Measurements from ENCODE around the gene APCDD1.
"Not testable (repeated sequence)": the region's sequence is repeated elsewhere in the genome, so short reads cannot be mapped to it uniquely, and the experiment has no call there.

APCDD1 gene

DNA sequence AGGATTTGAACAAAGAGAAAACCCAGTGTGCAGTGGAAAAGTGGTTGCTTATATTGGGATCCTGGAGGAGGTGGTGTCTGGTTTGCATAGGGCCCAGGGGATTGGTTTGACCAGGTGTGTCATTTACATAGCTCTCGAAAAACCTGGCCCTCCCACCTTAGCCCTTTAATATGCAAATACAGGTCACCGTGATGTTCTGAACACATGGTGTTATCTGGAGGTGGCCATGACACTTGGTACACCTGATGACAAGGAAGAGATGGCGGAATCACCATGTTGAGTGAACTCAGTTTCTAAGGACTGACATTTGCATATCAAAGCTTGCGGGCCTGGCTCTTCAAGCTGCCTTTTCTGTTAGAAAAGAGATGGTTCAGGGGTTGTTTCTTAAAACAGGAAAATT, 69.1 kb downstream of the APCDD1 start:
- H3K36me3 Mint-ChIP-seq (ENCODE audit: low read depth) = peaks cover 11% of the 10 kb centered on the region
- peaks cover 2% of the 10 kb centered on the region for H3K27me3 Mint-ChIP-seq
- intact Hi-C loops (cut with micrococcal nuclease) = loop anchor here (10.0 kb wide), 2 partner anchors 809 to 909 kb away; partner anchors contain the start of gene PPP4R1
- no peaks in the 10 kb centered on the region for H3K9me3 Mint-ChIP-seq
- no peak overlapping the region for H3K4me3 Mint-ChIP-seq
- peaks cover 40% of the 10 kb centered on the region for H3K4me1 Mint-ChIP-seq (ENCODE audit: low read depth)
- no peak overlapping the region for H3K27ac Mint-ChIP-seq

DNA sequence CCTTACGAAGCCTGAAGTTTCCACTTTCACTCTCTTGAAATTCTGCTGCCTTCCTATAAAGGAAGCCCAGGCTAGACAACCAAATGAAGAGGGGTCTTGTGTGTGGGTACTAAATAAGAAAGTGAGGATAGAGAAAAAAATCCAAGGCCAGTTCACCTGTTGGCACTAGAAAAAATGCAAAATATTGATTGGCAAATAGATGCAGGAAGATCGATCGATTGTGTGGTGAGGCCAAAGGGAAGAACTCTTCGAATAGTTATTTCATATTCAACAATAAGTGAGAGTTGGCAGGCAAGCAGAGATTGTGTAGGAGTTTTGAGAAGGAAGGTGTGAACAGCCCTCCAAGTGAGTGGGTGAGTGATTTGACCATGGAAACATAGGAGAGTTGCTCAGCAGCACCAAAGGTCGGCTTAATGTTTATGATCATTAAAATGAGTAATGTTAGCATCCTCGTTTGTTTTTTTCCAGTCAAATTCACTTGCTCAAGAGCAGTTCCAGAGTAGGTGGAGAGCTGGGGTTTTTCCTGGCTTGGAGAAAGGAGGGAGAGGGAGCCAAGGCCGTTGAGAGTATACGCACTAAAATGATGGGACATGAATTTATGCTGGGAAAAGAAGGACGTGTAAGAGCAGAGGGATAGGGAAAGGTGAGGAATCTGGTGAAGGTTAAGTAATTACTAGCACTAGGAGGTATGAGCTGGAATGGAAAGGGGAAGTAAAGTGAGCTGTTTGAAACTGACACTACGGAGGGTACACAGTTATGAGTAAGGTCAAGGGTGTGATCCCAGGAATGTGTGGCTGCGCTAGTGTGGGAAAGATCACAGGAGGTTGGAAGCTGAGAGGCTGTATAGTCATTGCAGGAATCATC, 70.3 kb downstream of the APCDD1 start:
- H3K9me3 Mint-ChIP-seq = no peaks in the 10 kb centered on the region
- peaks cover 2% of the 10 kb centered on the region for H3K27me3 Mint-ChIP-seq
- H3K4me1 Mint-ChIP-seq (ENCODE audit: low read depth) = peaks cover 37% of the 10 kb centered on the region
- H3K4me3 Mint-ChIP-seq = peak overlapping the region; percentile 95
- H3K27ac Mint-ChIP-seq = peak overlapping the region; percentile 94
- intact Hi-C loops (cut with micrococcal nuclease) = loop anchor here (5.0 to 10.0 kb wide), 3 partner anchors 612 to 910 kb away; partner anchors contain the start of genes PPP4R1 and VAPA
- peaks cover 11% of the 10 kb centered on the region for H3K36me3 Mint-ChIP-seq (ENCODE audit: low read depth)

DNA sequence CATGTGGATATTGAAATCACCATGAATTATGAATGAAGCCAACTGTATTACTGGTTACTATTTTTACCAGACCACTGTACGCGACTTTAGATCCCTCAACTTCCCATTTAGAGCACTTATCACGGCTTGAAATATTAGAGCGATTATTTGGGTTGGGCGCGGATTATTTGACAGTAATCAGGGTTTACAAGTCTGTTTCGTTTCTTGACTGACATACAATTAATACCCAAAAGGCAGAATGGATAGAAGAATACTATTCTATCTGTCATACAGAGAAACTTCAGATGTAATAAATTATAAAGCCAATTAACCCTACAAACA, 70.9 kb downstream of the APCDD1 start:
- Mint-ChIP-seq H3K27me3 (peaks cover 2% of the 10 kb centered on the region), H3K36me3 (ENCODE audit: low read depth) (peaks cover 12% of the 10 kb centered on the region), H3K4me3 (peak overlapping the region; percentile 95), H3K9me3 (no peaks in the 10 kb centered on the region), H3K4me1 (ENCODE audit: low read depth) (peaks cover 42% of the 10 kb centered on the region), H3K27ac (peak overlapping the region; percentile 94)
- intact Hi-C loops (cut with micrococcal nuclease) = loop anchor here (5.0 to 10.0 kb wide), 3 partner anchors 613 to 911 kb away; partner anchors contain the start of genes PPP4R1 and VAPA

DNA sequence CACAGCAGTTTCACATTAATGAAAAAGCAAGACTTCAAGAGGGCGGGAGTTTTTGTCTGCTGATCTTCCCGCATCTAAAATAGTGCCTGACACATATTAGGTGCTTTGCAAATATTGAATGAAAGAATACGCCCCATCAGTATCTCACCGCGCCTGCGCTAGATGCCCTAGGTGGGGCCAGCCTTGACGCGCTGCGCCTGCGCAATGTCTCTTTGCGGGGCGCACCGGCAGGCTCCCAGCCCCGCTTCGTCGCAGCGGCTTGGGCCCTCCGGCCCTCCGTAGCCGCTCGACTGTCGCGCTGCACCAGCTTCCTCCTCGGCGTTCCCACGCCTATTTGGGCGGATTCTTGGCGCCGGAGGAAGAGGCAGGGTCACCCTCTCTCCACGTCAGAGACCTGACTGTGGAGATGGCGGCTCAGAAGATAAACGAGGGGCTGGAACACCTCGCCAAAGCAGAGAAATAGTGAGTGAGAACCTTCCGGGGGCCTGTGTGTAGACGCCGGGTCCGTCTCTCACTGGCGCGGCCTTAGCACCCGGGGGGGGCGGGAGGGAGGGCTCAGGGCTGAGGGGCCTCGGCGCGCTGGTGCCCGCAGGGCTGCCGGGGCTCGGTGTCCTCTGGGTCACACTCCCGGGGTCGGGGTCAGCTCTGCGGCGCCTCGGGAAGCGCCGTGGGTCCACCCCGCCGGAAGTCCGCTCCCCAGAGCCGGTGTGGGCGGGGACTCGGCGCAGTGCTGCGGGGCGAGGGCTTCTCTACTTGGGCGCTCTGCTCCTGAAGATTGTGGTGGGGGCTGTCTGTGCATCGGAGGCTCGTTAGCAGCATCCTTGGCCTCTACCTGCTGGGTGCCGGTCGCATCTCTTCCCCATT, 71.5 kb downstream of the APCDD1 start, which contains the start of gene NAPG:
Gene NAPG (plus strand): TSS at position 331 of the 864 bp plus-strand sequence. CDS start 76 bp downstream, at position 407.
- peaks cover 15% of the 10 kb centered on the region for H3K36me3 Mint-ChIP-seq (ENCODE audit: low read depth)
- H3K27ac Mint-ChIP-seq = peak within 1 kb of the TSS; percentile 94
- peaks cover 48% of the 10 kb centered on the region for H3K4me1 Mint-ChIP-seq (ENCODE audit: low read depth)
- H3K4me3 Mint-ChIP-seq = peak within 1 kb of the TSS; percentile 95
- intact Hi-C loops (cut with micrococcal nuclease) = loop anchor here (5.0 to 10.0 kb wide), 3 partner anchors 614 to 911 kb away; partner anchors contain the start of genes PPP4R1 and VAPA
- H3K9me3 Mint-ChIP-seq = no peaks in the 10 kb centered on the region
- peaks cover 2% of the 10 kb centered on the region for H3K27me3 Mint-ChIP-seq

DNA sequence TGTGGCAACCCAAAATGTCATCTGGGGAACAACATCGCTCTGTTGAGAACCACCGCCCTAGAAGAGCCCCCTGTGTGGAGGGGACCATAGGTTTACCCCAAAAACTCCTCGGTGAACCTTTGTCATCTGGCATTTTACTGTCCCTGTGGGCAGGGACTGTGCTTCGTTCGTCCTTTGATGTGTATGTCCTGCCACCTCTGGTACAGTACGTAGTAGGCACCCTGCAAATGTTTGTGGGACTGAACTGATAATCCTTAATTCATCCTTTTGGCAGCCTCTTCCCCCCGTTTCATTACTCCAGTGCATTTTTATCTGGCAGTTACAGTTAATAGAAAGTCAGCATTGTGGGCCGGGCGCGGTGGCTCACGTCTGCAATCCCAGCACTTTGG, 72.1 kb downstream of the APCDD1 start:
- H3K27ac Mint-ChIP-seq = peak overlapping the region; percentile 94
- intact Hi-C loops (cut with micrococcal nuclease) = loop anchor here (5.0 to 10.0 kb wide), 3 partner anchors 614 to 912 kb away; partner anchors contain the start of genes PPP4R1 and VAPA
- peaks cover 2% of the 10 kb centered on the region for H3K27me3 Mint-ChIP-seq
- no peaks in the 10 kb centered on the region for H3K9me3 Mint-ChIP-seq
- H3K4me3 Mint-ChIP-seq = peak overlapping the region; percentile 95
- H3K36me3 Mint-ChIP-seq (ENCODE audit: low read depth) = peaks cover 15% of the 10 kb centered on the region
- H3K4me1 Mint-ChIP-seq (ENCODE audit: low read depth) = peaks cover 49% of the 10 kb centered on the region

DNA sequence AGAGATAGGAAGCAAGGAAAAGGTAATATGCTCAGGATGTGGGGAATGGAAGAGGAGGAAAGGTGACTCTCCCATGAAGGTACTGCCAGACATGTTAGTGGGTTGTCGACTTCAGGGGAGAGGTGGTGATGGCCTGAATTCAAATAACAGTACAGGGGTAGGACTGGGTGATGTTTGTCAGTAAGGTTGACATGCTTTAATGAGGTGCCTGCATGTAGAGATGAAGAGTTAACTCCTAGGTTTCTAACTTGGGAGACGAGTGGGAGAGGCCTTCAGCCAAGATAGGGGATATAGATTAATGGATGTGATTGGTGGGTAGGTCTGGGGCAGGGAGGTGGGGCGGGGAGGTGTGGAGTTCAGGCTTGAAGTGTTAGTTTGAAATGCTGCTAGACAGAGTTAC, 74.0 kb downstream of the APCDD1 start:
- peaks cover 15% of the 10 kb centered on the region for H3K36me3 Mint-ChIP-seq (ENCODE audit: low read depth)
- no peak overlapping the region for H3K27ac Mint-ChIP-seq
- intact Hi-C loops (cut with micrococcal nuclease) = loop anchor here (5.0 to 10.0 kb wide), 3 partner anchors 616 to 914 kb away; partner anchors contain the start of genes PPP4R1 and VAPA
- peaks cover 49% of the 10 kb centered on the region for H3K4me1 Mint-ChIP-seq (ENCODE audit: low read depth)
- no peaks in the 10 kb centered on the region for H3K27me3 Mint-ChIP-seq
- no peak overlapping the region for H3K4me3 Mint-ChIP-seq
- no peaks in the 10 kb centered on the region for H3K9me3 Mint-ChIP-seq

DNA sequence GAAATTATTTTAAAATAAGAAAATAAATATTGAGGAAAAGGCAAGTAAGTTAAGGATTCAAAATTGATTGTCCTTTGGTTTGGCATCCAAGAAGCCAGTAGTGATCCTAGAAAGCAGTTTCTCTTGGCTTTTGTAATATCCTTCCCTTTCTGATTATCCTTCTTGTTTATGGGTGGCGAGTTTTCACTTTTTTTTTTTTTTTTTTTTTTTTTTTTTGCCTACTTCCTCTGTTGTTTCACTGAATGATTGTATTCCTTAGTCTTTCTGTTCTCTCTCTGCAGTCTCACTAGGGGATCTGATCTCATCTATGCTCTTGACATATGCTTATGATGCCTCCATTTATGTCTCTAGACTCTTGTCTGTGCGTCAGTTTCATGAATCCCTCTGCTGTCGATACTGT, 75.6 kb downstream of the APCDD1 start:
- no peaks in the 10 kb centered on the region for H3K9me3 Mint-ChIP-seq
- H3K4me3 Mint-ChIP-seq = no peak overlapping the region
- H3K27ac Mint-ChIP-seq = peak overlapping the region; percentile 66
- H3K27me3 Mint-ChIP-seq = no peaks in the 10 kb centered on the region
- H3K4me1 Mint-ChIP-seq (ENCODE audit: low read depth) = peaks cover 43% of the 10 kb centered on the region
- intact Hi-C loops (cut with micrococcal nuclease) = no loop called here
- peaks cover 27% of the 10 kb centered on the region for H3K36me3 Mint-ChIP-seq (ENCODE audit: low read depth)

DNA sequence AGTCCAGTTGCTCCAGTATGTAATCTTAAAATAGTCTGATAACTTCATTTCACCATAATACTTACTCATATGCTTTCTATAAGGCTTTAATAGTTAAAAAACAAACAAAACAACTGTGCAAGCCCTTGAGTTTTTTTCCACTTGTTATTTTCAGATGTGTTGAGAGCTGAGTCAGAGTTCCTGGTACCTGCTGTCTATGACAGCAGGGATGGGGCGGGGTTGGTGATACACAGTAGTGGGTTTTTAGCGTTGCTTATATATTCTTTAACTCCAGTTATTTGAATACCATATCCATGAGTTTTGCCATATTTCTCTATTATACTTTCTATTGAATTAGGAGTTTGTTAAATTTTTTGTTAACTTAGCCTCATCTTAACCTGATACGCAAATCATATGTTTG, 76.4 kb downstream of the APCDD1 start:
- Mint-ChIP-seq H3K4me3 (no peak overlapping the region), H3K36me3 (ENCODE audit: low read depth) (peaks cover 24% of the 10 kb centered on the region), H3K27ac (no peak overlapping the region), H3K27me3 (no peaks in the 10 kb centered on the region), H3K9me3 (no peaks in the 10 kb centered on the region), H3K4me1 (ENCODE audit: low read depth) (peaks cover 40% of the 10 kb centered on the region)
- intact Hi-C loops (cut with micrococcal nuclease) = no loop called here

DNA sequence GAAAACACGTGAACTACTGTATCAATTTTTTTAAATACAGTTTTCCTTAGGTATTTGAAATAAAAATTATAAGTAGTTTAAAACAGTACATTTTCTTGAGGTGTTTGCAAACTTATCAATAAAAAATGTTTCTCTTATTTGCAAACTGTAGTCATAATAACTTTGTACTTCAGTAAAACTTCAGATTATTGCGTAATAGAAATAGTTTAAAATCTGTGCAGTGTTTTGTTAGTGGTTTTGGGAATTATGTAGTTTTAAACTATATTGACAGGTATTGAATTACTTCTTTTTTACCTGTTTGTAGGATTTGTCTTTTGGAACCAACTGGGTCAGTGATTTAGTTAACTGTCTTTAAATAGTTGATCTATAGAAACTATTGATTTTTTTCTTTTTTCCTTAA, 78.7 kb downstream of the APCDD1 start:
- Mint-ChIP-seq H3K27ac (no peak overlapping the region), H3K4me1 (ENCODE audit: low read depth) (peaks cover 32% of the 10 kb centered on the region), H3K4me3 (no peak overlapping the region), H3K9me3 (no peaks in the 10 kb centered on the region), H3K36me3 (ENCODE audit: low read depth) (peaks cover 26% of the 10 kb centered on the region), H3K27me3 (no peaks in the 10 kb centered on the region)
- intact Hi-C loops (cut with micrococcal nuclease) = no loop called here

DNA sequence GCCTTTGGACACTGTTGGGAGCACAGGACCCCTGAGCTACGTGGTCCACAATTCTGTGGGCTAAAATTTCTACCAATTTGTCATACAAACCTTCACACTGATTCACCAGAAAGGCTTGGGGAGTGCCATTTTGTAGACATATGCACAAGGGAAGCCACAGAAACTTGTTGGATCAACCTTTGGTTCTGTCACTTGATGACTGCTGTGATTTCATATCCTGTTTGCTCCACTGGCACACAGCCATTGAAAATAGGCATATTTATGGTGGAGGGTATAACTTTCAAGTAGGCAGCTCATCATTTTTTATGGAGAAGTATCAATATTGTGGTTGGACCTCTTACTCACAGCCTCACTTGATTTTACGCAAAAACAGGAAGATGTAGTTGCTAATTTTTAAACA, 81.8 kb downstream of the APCDD1 start:
- H3K4me3 Mint-ChIP-seq = no peak overlapping the region
- H3K4me1 Mint-ChIP-seq (ENCODE audit: low read depth) = peaks cover 7% of the 10 kb centered on the region
- H3K27me3 Mint-ChIP-seq = no peaks in the 10 kb centered on the region
- peaks cover 52% of the 10 kb centered on the region for H3K36me3 Mint-ChIP-seq (ENCODE audit: low read depth)
- H3K27ac Mint-ChIP-seq = no peak overlapping the region
- intact Hi-C loops (cut with micrococcal nuclease) = no loop called here
- H3K9me3 Mint-ChIP-seq = no peaks in the 10 kb centered on the region

DNA sequence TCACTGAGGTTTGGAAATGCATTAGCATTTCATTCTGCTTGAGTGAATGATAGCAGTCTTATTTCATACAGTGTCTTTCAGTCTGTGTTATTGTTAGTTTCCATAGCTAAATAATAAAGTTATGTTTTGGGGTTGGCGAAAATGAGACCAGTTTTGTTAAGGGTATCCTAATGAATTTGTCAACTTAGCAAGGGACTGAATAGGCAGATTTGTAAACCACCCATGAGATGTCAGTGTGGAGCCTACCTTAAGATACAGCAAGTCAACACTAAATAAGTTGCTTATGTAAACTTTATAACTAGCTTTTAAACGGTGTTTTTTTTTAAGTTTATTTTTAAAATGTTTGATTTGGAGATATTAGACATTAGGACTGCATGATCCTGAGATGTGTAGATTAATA, 83.3 kb downstream of the APCDD1 start:
- Mint-ChIP-seq H3K9me3 (no peaks in the 10 kb centered on the region), H3K36me3 (ENCODE audit: low read depth) (peaks cover 67% of the 10 kb centered on the region), H3K27ac (no peak overlapping the region), H3K4me1 (ENCODE audit: low read depth) (peaks cover 7% of the 10 kb centered on the region), H3K4me3 (no peak overlapping the region), H3K27me3 (no peaks in the 10 kb centered on the region)
- intact Hi-C loops (cut with micrococcal nuclease) = no loop called here

DNA sequence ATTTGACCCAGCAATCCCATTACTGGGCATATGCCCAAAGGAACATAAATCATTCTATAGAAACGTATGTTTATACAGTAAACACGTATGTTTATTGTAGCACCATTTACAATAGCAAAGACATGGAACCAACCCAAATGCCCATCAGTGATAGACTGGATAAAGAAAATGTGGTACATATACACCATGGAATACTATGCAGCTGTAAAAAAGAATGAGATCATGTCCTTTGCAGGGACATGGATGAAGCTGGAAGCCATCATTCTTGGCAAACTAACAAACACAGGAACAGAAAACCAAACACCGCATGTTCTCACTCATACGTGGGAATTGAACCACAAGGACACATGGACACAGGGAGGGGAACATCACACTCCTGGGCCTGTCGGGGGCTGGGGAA, 84.7 kb downstream of the APCDD1 start:
- H3K27me3 Mint-ChIP-seq; H3K4me3 Mint-ChIP-seq; H3K9me3 Mint-ChIP-seq; H3K4me1 Mint-ChIP-seq (ENCODE audit: low read depth); H3K27ac Mint-ChIP-seq; intact Hi-C loops (cut with micrococcal nuclease): not testable (repeated sequence)
- H3K36me3 Mint-ChIP-seq (ENCODE audit: low read depth) = peaks cover 72% of the 10 kb centered on the region

Data from dendritic cell treated with granulocyte-macrophage colony-stimulating factor and Interleukin-4, amounts not matched to agents 40 ng/mL and 50 ng/mL, for 4 days (primary cell).